Esophagus muscularis mucosa (tissue), 4 donors: ENCODE data around the gene DDX17. TPM values are rescaled to one million over a fixed set of nuclear protein-coding genes. Genes with fewer than 3 reads are reported as not detected.
A peak's percentile ranks its signal among the peaks of the same experiment; 100 is the strongest.

ENCODE experiments used
- DNase-seq: peaks from one replicate; pipeline ENCODE4 v3.0.0-alpha.2; 2017; ENCODE audit errors: extremely low spot score
- H3K27ac ChIP-seq, 4 donors: fragments of 200-600 bp; sonication (generic); replicated peaks in 1 of 4; 1 replicate in 3 of 4; 2 replicates in 1 of 4; pipeline ENCODE4 v1.5.1; 2016 to 2019; ENCODE audit warnings: mild to moderate bottlenecking in 1 of 4
- H3K27me3 ChIP-seq, 4 donors: fragments of 200-600 bp; sonication (generic); one replicate each; pipeline versions ENCODE4 v1.5.1 to v1.6.0; 2016 to 2019
- H3K36me3 ChIP-seq, 4 donors: fragments of 200-600 bp; sonication (generic); one replicate each; pipeline ENCODE4 v1.5.1; 2016 to 2019
- H3K4me1 ChIP-seq, 4 donors: fragments of 200-600 bp; sonication (generic); one replicate each; pipeline ENCODE4 v1.5.1; 2016 to 2019
- H3K4me3 ChIP-seq, 4 donors: fragments of 200-600 bp; sonication (generic); 1 replicate in 2 of 4; 2 replicates in 2 of 4; pipeline ENCODE4 v1.5.1; 2016 to 2019; ENCODE audit warnings: mild to moderate bottlenecking in 4 of 4, moderate library complexity in 1 of 4
- H3K9me3 ChIP-seq, 4 donors: fragments of 200-600 bp; sonication (generic); 1 replicate in 3 of 4; 2 replicates in 1 of 4; pipeline ENCODE4 v1.5.1; 2016 to 2019
- CTCF ChIP-seq, 3 experiments: fragments of 200-600 bp in 2 of 3; fragments of 450-650 bp in 1 of 3; sonication (generic) in 2 of 3; IDR thresholded peaks; one replicate each; pipeline ENCODE4 v1.5.1; 2017 to 2019; ENCODE audit warnings: antibody characterized with exemption in 3 of 3, mild to moderate bottlenecking in 2 of 3, moderate library complexity in 1 of 3
- EP300 ChIP-seq: sonication (generic); formaldehyde crosslinking; IDR thresholded peaks from one replicate; pipeline ENCODE4 v1.6.1; 2017; ENCODE audit warnings: antibody characterized with exemption
- POLR2A ChIP-seq: fragments of 450-650 bp; IDR thresholded peaks from one replicate; pipeline ENCODE4 v1.6.1; 2017; ENCODE audit warnings: antibody characterized with exemption, moderate library complexity, mild to moderate bottlenecking, low read depth
- POLR2AphosphoS5 ChIP-seq, 2 donors: sonication (generic); formaldehyde crosslinking; IDR thresholded peaks; one replicate each; pipeline ENCODE4 v1.6.1; 2017; ENCODE audit warnings: antibody characterized with exemption in 2 of 2
- WGBS: methylation state at CpG from one replicate; pipeline ENCODE4 v1.1.5; 2018; 5-methylcytosine and 5-hydroxymethylcytosine counted together
- intact Hi-C: fragments of 100-400 bp; cut with DNase I; formaldehyde crosslinking; loops from one replicate; pipeline ENCODE4 v1.15.1; 2023
- total RNA-seq, 4 donors: library from RNA; depleted of rRNA; stranded (reverse); fragments of >200 nt; gene quantifications; one replicate each; pipeline versions ENCODE4 v1.1.0 to v1.2.1, GENCODE V29; 2016

DDX17 gene
- total RNA-seq, 4 donors from 2014 or later, result 327 to 1,333 (median 592) TPM

DNA sequence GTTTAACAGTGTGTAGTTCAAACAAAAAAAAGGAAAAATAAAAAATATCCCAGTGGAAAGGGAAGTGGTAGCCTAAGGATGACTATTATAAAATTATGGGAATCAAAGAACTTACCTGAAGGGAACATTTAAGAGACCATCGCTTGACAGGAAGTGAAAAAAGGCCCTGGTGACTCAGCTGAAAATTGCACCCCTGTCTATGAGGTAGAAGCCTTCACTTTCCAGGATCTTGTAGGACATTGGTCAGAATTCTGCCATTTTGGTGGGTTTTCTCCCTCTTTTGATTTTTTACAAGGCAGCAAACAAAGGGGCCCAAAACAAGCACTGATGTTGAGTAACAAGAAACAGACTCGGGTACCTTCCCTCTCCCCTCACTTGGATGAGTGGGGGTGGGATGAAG, 15.6 kb downstream of the DDX17 start:
- DNase-seq, result no peak
- H3K27ac ChIP-seq, result peak overlapping the region; percentile 66 to 73 (median 72)
- H3K27me3 ChIP-seq, result no peaks in the 10 kb centered on the region
- H3K9me3 ChIP-seq, result no peaks in the 10 kb centered on the region
- 62% methylated on average over 2 of the region's 2 CpGs for WGBS
- peaks cover 20 to 70% (median 58%) of the 10 kb centered on the region in 4 donors for H3K4me1 ChIP-seq
- no peak overlapping the region for H3K4me3 ChIP-seq
- intact Hi-C loops, result no loop called here
- TF ChIP-seq CTCF (IDR thresholded peaks at IDR 0.05), result peak in 1 of 3 experiments; percentile 7
- no peak for TF ChIP-seq POLR2AphosphoS5 (IDR thresholded peaks at IDR 0.05)
- TF ChIP-seq POLR2A, result no peak
- peaks cover 96 to 100% (median 100%) of the 10 kb centered on the region in 4 donors for H3K36me3 ChIP-seq

DNA sequence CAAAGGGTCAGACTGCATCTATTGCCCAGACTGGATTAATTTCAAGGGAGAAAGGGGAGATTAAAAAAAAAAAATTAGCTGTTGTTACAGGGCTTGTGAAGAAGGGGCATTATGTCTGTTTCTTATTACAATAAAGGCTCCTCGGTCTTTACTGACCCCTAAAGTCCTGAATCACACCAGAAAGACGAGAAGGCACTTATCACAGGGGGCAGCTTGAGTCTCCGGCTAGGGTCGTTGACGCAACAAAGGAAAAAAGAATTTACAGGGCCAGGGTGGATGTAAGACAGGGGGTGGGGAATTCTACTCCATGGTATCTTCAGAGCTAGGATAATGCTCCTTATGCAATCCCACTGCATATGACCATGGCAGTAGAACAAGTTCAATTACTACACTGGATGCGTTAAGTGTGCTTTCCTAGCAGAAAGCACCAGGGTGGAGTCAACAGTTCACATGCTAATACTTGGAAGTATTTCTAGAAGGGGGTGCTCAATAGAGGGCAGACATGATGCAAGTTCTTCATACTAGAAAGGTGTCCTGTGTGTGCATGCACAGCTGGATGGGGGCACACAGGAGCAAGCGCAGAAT, 16.5 kb downstream of the DDX17 start:
- peak in 1 of 2 donors; percentile 18 for TF ChIP-seq POLR2AphosphoS5 (IDR thresholded peaks at IDR 0.05)
- no peak for TF ChIP-seq EP300
- intact Hi-C loops, result no loop called here
- DNase-seq, result no peak
- peaks cover 96 to 100% (median 100%) of the 10 kb centered on the region in 4 donors for H3K36me3 ChIP-seq
- WGBS, result 77% methylated on average over 7 of the region's 7 CpGs
- peaks cover 20 to 62% (median 58%) of the 10 kb centered on the region in 4 donors for H3K4me1 ChIP-seq
- no peaks in the 10 kb centered on the region for H3K27me3 ChIP-seq
- H3K27ac ChIP-seq, result peak overlapping the region; percentile 66 to 73 (median 72)
- no peaks in the 10 kb centered on the region for H3K9me3 ChIP-seq
- H3K4me3 ChIP-seq, result no peak overlapping the region

GRCh38 chr22:38489142-38489541, 17.0 kb downstream of the DDX17 start:
- no peak for DNase-seq
- TF ChIP-seq CTCF (IDR thresholded peaks at IDR 0.05) (no peak), EP300 (no peak), POLR2AphosphoS5 (IDR thresholded peaks at IDR 0.05) (no peak), POLR2A (no peak)
- Histone ChIP-seq H3K36me3 (peaks cover 96 to 100% (median 100%) of the 10 kb centered on the region in 4 donors), H3K4me3 (no peak overlapping the region), H3K4me1 (peaks cover 20 to 59% (median 56%) of the 10 kb centered on the region in 4 donors), H3K9me3 (no peaks in the 10 kb centered on the region), H3K27me3 (no peaks in the 10 kb centered on the region), H3K27ac (peak overlapping the region in 1 of 4 donors; percentile 73)
- WGBS, result 89% methylated on average over 17 of the region's 17 CpGs
- intact Hi-C loops, result no loop called here

GRCh38 chr22:38487946-38488345, 18.2 kb downstream of the DDX17 start:
- peak overlapping the region in 1 of 4 donors; percentile 35 for H3K27ac ChIP-seq
- H3K4me1 ChIP-seq, result peaks cover 20 to 55% (median 50%) of the 10 kb centered on the region in 4 donors
- H3K4me3 ChIP-seq, result no peak overlapping the region
- H3K36me3 ChIP-seq, result peaks cover 95 to 100% (median 100%) of the 10 kb centered on the region in 4 donors
- 86% methylated on average over 6 of the region's 6 CpGs for WGBS
- no peaks in the 10 kb centered on the region for H3K9me3 ChIP-seq
- no peak for DNase-seq
- no peaks in the 10 kb centered on the region for H3K27me3 ChIP-seq
- intact Hi-C loops, result no loop called here
- no peak for TF ChIP-seq CTCF (IDR thresholded peaks at IDR 0.05)
- TF ChIP-seq POLR2AphosphoS5 (IDR thresholded peaks at IDR 0.05), result peak in 1 of 2 donors; percentile 61

- no peak for DNase-seq
- Histone ChIP-seq H3K4me1 (peaks cover 8 to 39% (median 35%) of the 10 kb centered on the region in 4 donors), H3K9me3 (no peaks in the 10 kb centered on the region), H3K27me3 (no peaks in the 10 kb centered on the region), H3K4me3 (no peak overlapping the region), H3K36me3 (peaks cover 84 to 100% (median 99%) of the 10 kb centered on the region in 4 donors), H3K27ac (no peak overlapping the region)
- TF ChIP-seq CTCF (IDR thresholded peaks at IDR 0.05) (no peak), POLR2AphosphoS5 (IDR thresholded peaks at IDR 0.05) (peak in 1 of 2 donors; percentile 37), EP300 (no peak)
- intact Hi-C loops, result no loop called here
- WGBS, result 50% methylated on average over 5 of the region's 5 CpGs
Measured at GRCh38 chr22:38485783-38486182, 20.3 kb downstream of the DDX17 start.
